ENCODE data around the gene PRKRA. TPM values are rescaled to one million over a fixed set of nuclear protein-coding genes. Genes with fewer than 3 reads are reported as not detected.
A peak's percentile ranks its signal among the peaks of the same experiment; 100 is the strongest.

PRKRA gene
- 38.2 and 41.0 TPM in 2 replicates for polyA plus RNA-seq (2013)

GRCh38 chr2:178450774-178451525 is at the start of gene PRKRA, which contains the start of gene PJVK:
Gene PRKRA (minus strand): TSS chr2:178451175. CDS start chr2:178451030, 145 bp downstream.
Gene PJVK (plus strand): TSS chr2:178451378. CDS start chr2:178453410, 2,032 bp downstream.
- Histone ChIP-seq H3K79me1 (ENCODE audit: low read length) (peaks cover 11% of the 10 kb centered on the region), H3K36me3 (ENCODE audit: control insufficient read depth in 1 of 2, insufficient read depth in 2 of 2, low read length in 2 of 2) (peaks cover 4 to 13% of the 10 kb centered on the region in 2 experiments), H3K27me3 (ENCODE audit: insufficient read depth, low read length) (no peaks in the 10 kb centered on the region), H3K4me2 (ENCODE audit: low read length) (peak within 1 kb of the TSS; percentile 75), H3K27ac (ENCODE audit: low read depth, low read length) (peak within 1 kb of the TSS; percentile 96), H2BK12ac (ENCODE audit: low read length) (no peak within 1 kb of the TSS), H2AFZ (ENCODE audit: insufficient read depth, low read length, poor library complexity) (peak within 1 kb of the TSS; percentile 74), H3K18ac (ENCODE audit: low read length) (peak within 1 kb of the TSS; percentile 89), H3K4me1 (ENCODE audit: control insufficient read depth in 1 of 2, insufficient read depth in 2 of 2, low read length in 2 of 2) (peaks cover 7 to 11% of the 10 kb centered on the region in 2 experiments), H3K4ac (ENCODE audit: low read depth, low read length) (peak within 1 kb of the TSS; percentile 87), H3K14ac (ENCODE audit: low read length) (peak within 1 kb of the TSS; percentile 90), H3K4me3 (ENCODE audit: low read depth, low read length) (peak within 1 kb of the TSS; percentile 99), H4K12ac (ENCODE audit: low read depth, low read length) (peak within 1 kb of the TSS; percentile 98), H3K79me2 (ENCODE audit: control insufficient read depth, insufficient read depth, low read length, poor library complexity) (peaks cover 6% of the 10 kb centered on the region), H2AK5ac (ENCODE audit: low read length) (peak within 1 kb of the TSS; percentile 31), H2BK120ac (ENCODE audit: insufficient read depth, low read length, poor library complexity) (peak within 1 kb of the TSS; percentile 55), H4K8ac (ENCODE audit: low read depth, low read length) (peak within 1 kb of the TSS; percentile 97), H3K23ac (ENCODE audit: low read length) (peak within 1 kb of the TSS; percentile 86), H2BK5ac (ENCODE audit: low read depth, low read length, poor library complexity) (peak within 1 kb of the TSS; percentile 69), H3K9me3 (ENCODE audit: insufficient read depth, low read depth, low read length) (no peaks in the 10 kb centered on the region), H3K9ac (ENCODE audit: low read length) (peak within 1 kb of the TSS; percentile 100), H4K91ac (ENCODE audit: low read depth, low read length) (peak within 1 kb of the TSS; percentile 93)
- peak; percentile 98 for DNase-seq
- WGBS (ENCODE audit: extremely low coverage, insufficient coverage, insufficient read length) = no CpG with 5 or more reads among the region's 76 CpGs

- no peak overlapping the region for H3K23ac ChIP-seq (ENCODE audit: low read length)
- no CpG with 5 or more reads among the region's 3 CpGs for WGBS (ENCODE audit: extremely low coverage, insufficient coverage, insufficient read length)
- no peak overlapping the region for H4K12ac ChIP-seq (ENCODE audit: low read depth, low read length)
- no peak overlapping the region for H4K91ac ChIP-seq (ENCODE audit: low read depth, low read length)
- H2AK5ac ChIP-seq (ENCODE audit: low read length) = no peak overlapping the region
- H2BK12ac ChIP-seq (ENCODE audit: low read length) = no peak overlapping the region
- H3K4me1 ChIP-seq (ENCODE audit: control insufficient read depth in 1 of 2, insufficient read depth in 2 of 2, low read length in 2 of 2) = no peaks in the 10 kb centered on the region
- H3K27ac ChIP-seq (ENCODE audit: low read depth, low read length) = no peak overlapping the region
- H3K4me2 ChIP-seq (ENCODE audit: low read length) = no peak overlapping the region
- no peak overlapping the region for H3K4me3 ChIP-seq (ENCODE audit: low read depth, low read length)
- H2BK120ac ChIP-seq (ENCODE audit: insufficient read depth, low read length, poor library complexity) = no peak overlapping the region
- H2BK5ac ChIP-seq (ENCODE audit: low read depth, low read length, poor library complexity) = no peak overlapping the region
- no peaks in the 10 kb centered on the region for H3K9me3 ChIP-seq (ENCODE audit: insufficient read depth, low read depth, low read length)
- H2AFZ ChIP-seq (ENCODE audit: insufficient read depth, low read length, poor library complexity) = no peak overlapping the region
- H3K4ac ChIP-seq (ENCODE audit: low read depth, low read length) = no peak overlapping the region
- no peak overlapping the region for H3K14ac ChIP-seq (ENCODE audit: low read length)
- no peaks in the 10 kb centered on the region for H3K27me3 ChIP-seq (ENCODE audit: insufficient read depth, low read length)
- no peaks in the 10 kb centered on the region for H3K79me2 ChIP-seq (ENCODE audit: control insufficient read depth, insufficient read depth, low read length, poor library complexity)
- H3K18ac ChIP-seq (ENCODE audit: low read length) = no peak overlapping the region
- no peak overlapping the region for H3K9ac ChIP-seq (ENCODE audit: low read length)
- peaks cover 4 to 5% of the 10 kb centered on the region in 2 experiments for H3K36me3 ChIP-seq (ENCODE audit: control insufficient read depth in 1 of 2, insufficient read depth in 2 of 2, low read length in 2 of 2)
- DNase-seq = no peak
- no peaks in the 10 kb centered on the region for H3K79me1 ChIP-seq (ENCODE audit: low read length)
- H4K8ac ChIP-seq (ENCODE audit: low read depth, low read length) = no peak overlapping the region
These were observed 48.7 kb upstream of the PRKRA start for GRCh38 chr2:178499640-178500039.

GRCh38 chr2:178498137-178498536 is 47.2 kb upstream of the PRKRA start:
- H2BK5ac ChIP-seq (ENCODE audit: low read depth, low read length, poor library complexity) = no peak overlapping the region

GRCh38 chr2:178496049-178496448 is 45.1 kb upstream of the PRKRA start:
- Histone ChIP-seq H3K79me2 (ENCODE audit: control insufficient read depth, insufficient read depth, low read length, poor library complexity) (no peaks in the 10 kb centered on the region), H3K27me3 (ENCODE audit: insufficient read depth, low read length) (no peaks in the 10 kb centered on the region), H3K79me1 (ENCODE audit: low read length) (no peaks in the 10 kb centered on the region), H3K4me1 (ENCODE audit: control insufficient read depth in 1 of 2, insufficient read depth in 2 of 2, low read length in 2 of 2) (no peaks in the 10 kb centered on the region), H4K12ac (ENCODE audit: low read depth, low read length) (no peak overlapping the region), H3K36me3 (ENCODE audit: control insufficient read depth in 1 of 2, insufficient read depth in 2 of 2, low read length in 2 of 2) (peaks cover 8 to 14% of the 10 kb centered on the region in 2 experiments), H2BK12ac (ENCODE audit: low read length) (no peak overlapping the region), H3K23ac (ENCODE audit: low read length) (no peak overlapping the region), H4K91ac (ENCODE audit: low read depth, low read length) (no peak overlapping the region), H3K4me3 (ENCODE audit: low read depth, low read length) (no peak overlapping the region), H3K14ac (ENCODE audit: low read length) (no peak overlapping the region), H2BK120ac (ENCODE audit: insufficient read depth, low read length, poor library complexity) (no peak overlapping the region), H4K8ac (ENCODE audit: low read depth, low read length) (no peak overlapping the region), H2AFZ (ENCODE audit: insufficient read depth, low read length, poor library complexity) (no peak overlapping the region), H2BK5ac (ENCODE audit: low read depth, low read length, poor library complexity) (no peak overlapping the region), H3K4me2 (ENCODE audit: low read length) (no peak overlapping the region), H3K18ac (ENCODE audit: low read length) (no peak overlapping the region), H2AK5ac (ENCODE audit: low read length) (no peak overlapping the region), H3K4ac (ENCODE audit: low read depth, low read length) (no peak overlapping the region), H3K9ac (ENCODE audit: low read length) (no peak overlapping the region), H3K27ac (ENCODE audit: low read depth, low read length) (no peak overlapping the region), H3K9me3 (ENCODE audit: insufficient read depth, low read depth, low read length) (no peaks in the 10 kb centered on the region)
- no CpG with 5 or more reads among the region's 4 CpGs for WGBS (ENCODE audit: extremely low coverage, insufficient coverage, insufficient read length)
- no peak for DNase-seq

More at GRCh38 chr2:178498137-178498536, 47.2 kb upstream of the PRKRA start:
- Histone ChIP-seq H3K14ac (ENCODE audit: low read length) (no peak overlapping the region), H4K91ac (ENCODE audit: low read depth, low read length) (no peak overlapping the region), H3K9me3 (ENCODE audit: insufficient read depth, low read depth, low read length) (no peaks in the 10 kb centered on the region), H2BK12ac (ENCODE audit: low read length) (no peak overlapping the region), H4K8ac (ENCODE audit: low read depth, low read length) (no peak overlapping the region), H2BK120ac (ENCODE audit: insufficient read depth, low read length, poor library complexity) (no peak overlapping the region), H3K79me2 (ENCODE audit: control insufficient read depth, insufficient read depth, low read length, poor library complexity) (no peaks in the 10 kb centered on the region), H3K4me3 (ENCODE audit: low read depth, low read length) (no peak overlapping the region), H3K9ac (ENCODE audit: low read length) (no peak overlapping the region), H3K23ac (ENCODE audit: low read length) (no peak overlapping the region), H3K27me3 (ENCODE audit: insufficient read depth, low read length) (no peaks in the 10 kb centered on the region), H2AK5ac (ENCODE audit: low read length) (no peak overlapping the region), H3K36me3 (ENCODE audit: control insufficient read depth in 1 of 2, insufficient read depth in 2 of 2, low read length in 2 of 2) (peaks cover 8 to 13% of the 10 kb centered on the region in 2 experiments), H3K79me1 (ENCODE audit: low read length) (no peaks in the 10 kb centered on the region), H3K27ac (ENCODE audit: low read depth, low read length) (no peak overlapping the region), H3K18ac (ENCODE audit: low read length) (no peak overlapping the region), H4K12ac (ENCODE audit: low read depth, low read length) (no peak overlapping the region), H3K4me2 (ENCODE audit: low read length) (no peak overlapping the region), H3K4me1 (ENCODE audit: control insufficient read depth in 1 of 2, insufficient read depth in 2 of 2, low read length in 2 of 2) (no peaks in the 10 kb centered on the region), H2AFZ (ENCODE audit: insufficient read depth, low read length, poor library complexity) (no peak overlapping the region), H3K4ac (ENCODE audit: low read depth, low read length) (no peak overlapping the region)
- DNase-seq = no peak

All from trophoblast cell (in vitro differentiated cells and primary cell).